ENCODE data around the gene ATP1A2. TPM values are rescaled to one million over a fixed set of nuclear protein-coding genes. Genes with fewer than 3 reads are reported as not detected.
A peak's percentile ranks its signal among the peaks of the same experiment; 100 is the strongest.

ATP1A2 gene
- total and polyA plus RNA-seq, 2 of the 8 experiments (the other 6 are each of a cell fraction or from before 2014, with no cell fraction given) = 39.7 to 40.8 TPM

- TF ChIP-seq EP300 (IDR thresholded peaks at IDR 0.05; ENCODE audit: borderline replicate concordance in 1 of 2, low read depth in 2 of 2, low read length in 2 of 2) (no peak), BCL11A (IDR thresholded peaks at IDR 0.05; ENCODE audit: low read depth in 2 of 2, low read length in 2 of 2) (no peak), TBP (IDR thresholded peaks at IDR 0.05; ENCODE audit: low read depth, low read length) (no peak), CHD2 (IDR thresholded peaks at IDR 0.05; ENCODE audit: low read length) (peak; percentile 42; the same call in 1 of the 2 replicates), KDM4A (IDR thresholded peaks at IDR 0.05; ENCODE audit: low read depth, low read length, severe bottlenecking) (no peak), GABPA (IDR thresholded peaks at IDR 0.05; ENCODE audit: borderline replicate concordance, insufficient read depth, low read length) (no peak), RXRA (IDR thresholded peaks at IDR 0.05; ENCODE audit: insufficient read depth, low read depth, low read length) (no peak), E2F6 (IDR thresholded peaks at IDR 0.05) (no peak), ASH2L (IDR thresholded peaks at IDR 0.05; ENCODE audit: low read length) (no peak), RNF2 (IDR thresholded peaks at IDR 0.05; ENCODE audit: borderline replicate concordance, low read depth, low read length, missing control alignments, poor library complexity, severe bottlenecking) (no peak), USF2 (IDR thresholded peaks at IDR 0.05; ENCODE audit: low read length) (no peak), RAD21 (IDR thresholded peaks at IDR 0.05 in 1 of 2, conservative IDR thresholded peaks at IDR 0.05 in 1 of 2; ENCODE audit: low read depth in 2 of 2, low read length in 2 of 2) (peak; percentile 93 to 96), CREB1 (IDR thresholded peaks at IDR 0.05) (no peak), HDAC2 (IDR thresholded peaks at IDR 0.05; ENCODE audit: borderline replicate concordance in 1 of 2, low read depth in 2 of 2, low read length in 2 of 2) (no peak), RBBP5 (IDR thresholded peaks at IDR 0.05; ENCODE audit: borderline replicate concordance, low read depth, low read length) (no peak), HDAC6 (IDR thresholded peaks at IDR 0.05; ENCODE audit: low read depth, low read length) (no peak), KDM1A (IDR thresholded peaks at IDR 0.05; ENCODE audit: borderline replicate concordance, low read length) (no peak), YY1 (IDR thresholded peaks at IDR 0.05; ENCODE audit: low read depth, low read length) (0 out of 2 replicates have a peak, but pooled peaks have one; percentile 12), ZNF274 (IDR thresholded peaks at IDR 0.05; ENCODE audit: borderline replicate concordance, extremely low read depth, low read length) (no peak), SRF (IDR thresholded peaks at IDR 0.05; ENCODE audit: low read depth, low read length) (no peak), SP2 (IDR thresholded peaks at IDR 0.05; ENCODE audit: low read length) (no peak), BRCA1 (IDR thresholded peaks at IDR 0.05; ENCODE audit: low read depth, low read length) (no peak)
Observed at GRCh38 chr1:160161965-160162705, 46.6 kb downstream of the ATP1A2 start (continued).
